ENCODE measurements around the gene SNX15. TPM values are rescaled to one million over a fixed set of nuclear protein-coding genes. Genes with fewer than 3 reads are reported as not detected.

Gene SNX15
- total RNA-seq, 4 donors from 2014 or later: 9.8 to 18.6 (median 13.9) TPM

DNA sequence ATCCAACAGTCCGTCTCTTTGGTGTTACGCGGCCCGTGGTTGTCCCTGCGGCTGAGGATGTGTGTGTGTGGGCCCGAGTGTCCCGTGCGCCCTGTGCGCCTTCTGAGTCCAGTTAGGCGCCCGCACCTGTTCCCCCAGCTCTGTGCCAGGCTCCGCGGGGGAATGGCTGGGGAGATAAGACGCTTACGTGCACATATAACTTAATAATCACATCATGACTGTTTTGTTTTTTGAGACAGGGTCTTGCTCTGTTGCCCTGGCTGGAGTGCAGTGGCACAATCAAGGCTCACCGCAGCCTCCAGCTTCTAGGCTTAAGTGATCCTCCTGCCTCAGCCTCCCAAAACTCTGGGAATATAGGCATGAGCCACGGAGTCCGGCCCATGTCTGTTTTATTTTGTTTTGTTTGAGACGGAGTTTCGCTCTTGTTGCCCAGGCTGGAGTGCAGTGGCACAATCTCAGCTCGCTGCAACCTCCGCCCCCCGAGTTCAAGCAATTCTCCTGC is 12.5 kb upstream of the SNX15 start:
- no peaks in the 10 kb centered on the region for H3K27me3 ChIP-seq
- intact Hi-C loops (cut with DNase I): loop anchor here (5.0 kb wide), 1 partner anchor 162 kb away; no protein-coding TSS in a partner anchor
- TF ChIP-seq POLR2A (IDR thresholded peaks at IDR 0.05): no peak
- no peak for TF ChIP-seq CTCF (IDR thresholded peaks at IDR 0.05)
- no peaks in the 10 kb centered on the region for H3K9me3 ChIP-seq
- DNase-seq: no peak
- WGBS, 2 donors: 38 to 49% methylated on average over 15 to 20 of the region's 23 CpGs
- peak overlapping the region; percentile 98 to 100 (median 99) for H3K27ac ChIP-seq
- peaks cover 17 to 38% (median 19%) of the 10 kb centered on the region in 3 donors for H3K4me1 ChIP-seq
- peak overlapping the region; percentile 73 to 99 (median 96) for H3K4me3 ChIP-seq
- H3K36me3 ChIP-seq: peaks cover 0 to 24% (median 9%) of the 10 kb centered on the region in 3 donors

GRCh38 chr11:65016705-65017104 is 10.5 kb upstream of the SNX15 start:
- Histone ChIP-seq H3K4me3 (no peak overlapping the region), H3K27ac (no peak overlapping the region), H3K9me3 (no peaks in the 10 kb centered on the region), H3K27me3 (no peaks in the 10 kb centered on the region), H3K4me1 (peaks cover 17 to 38% (median 19%) of the 10 kb centered on the region in 3 donors), H3K36me3 (peaks cover 0 to 43% (median 9%) of the 10 kb centered on the region in 3 donors)
- intact Hi-C loops (cut with DNase I): no loop called here
- no peak for DNase-seq
- WGBS, 2 donors: 73 to 74% methylated on average over 4 of the region's 4 CpGs
- TF ChIP-seq CTCF (IDR thresholded peaks at IDR 0.05): no peak
- no peak for TF ChIP-seq POLR2A (IDR thresholded peaks at IDR 0.05)

DNA sequence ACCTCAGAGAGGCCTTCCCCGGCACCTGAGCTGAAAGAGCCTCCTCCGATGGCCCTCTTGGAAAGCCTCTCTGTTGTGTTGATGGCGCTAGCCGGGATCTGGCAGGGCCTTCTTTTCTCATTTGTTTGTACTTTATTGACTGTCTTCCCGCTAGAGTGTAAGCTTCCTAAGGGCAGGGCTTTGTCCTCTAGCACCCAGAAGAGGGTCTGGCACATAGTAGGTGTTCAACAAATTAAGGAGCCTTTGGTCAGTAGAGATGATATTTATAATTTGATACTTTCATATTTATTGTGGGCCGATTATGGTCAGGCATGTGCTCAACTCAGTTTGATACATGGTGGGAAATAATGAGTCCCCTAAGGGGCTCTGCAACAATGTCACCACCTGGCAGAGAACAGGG is 9.3 kb upstream of the SNX15 start:
- TF ChIP-seq CTCF (IDR thresholded peaks at IDR 0.05) (no peak), POLR2A (IDR thresholded peaks at IDR 0.05) (no peak)
- DNase-seq: no peak
- Histone ChIP-seq H3K4me1 (peaks cover 16 to 35% (median 19%) of the 10 kb centered on the region in 3 donors), H3K27me3 (no peaks in the 10 kb centered on the region), H3K4me3 (no peak overlapping the region), H3K9me3 (no peaks in the 10 kb centered on the region), H3K27ac (no peak overlapping the region), H3K36me3 (peaks cover 0 to 51% (median 9%) of the 10 kb centered on the region in 3 donors)
- intact Hi-C loops (cut with DNase I): no loop called here
- WGBS, 2 donors: 93 to 96% methylated on average over 6 of the region's 6 CpGs

DNA sequence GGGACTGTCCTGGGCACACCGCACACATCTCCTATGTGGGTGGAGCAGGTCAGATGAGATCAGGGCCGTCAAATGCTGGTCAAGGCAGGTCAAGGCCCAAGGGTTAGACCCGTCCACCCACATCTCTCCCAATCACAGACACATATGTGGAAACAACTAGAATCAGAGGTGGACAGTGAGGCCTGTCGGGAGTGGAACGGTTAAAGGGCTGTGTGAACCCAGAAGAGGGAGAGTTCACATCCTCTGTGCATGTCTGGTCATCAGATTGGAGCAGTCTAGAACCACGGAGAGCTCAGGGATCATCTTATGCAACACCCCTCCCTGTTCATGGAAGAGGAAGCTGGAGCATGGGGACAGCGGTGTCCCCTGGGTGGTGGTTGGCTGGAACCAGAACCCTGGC is 7.4 kb upstream of the SNX15 start:
- Histone ChIP-seq H3K4me1 (peaks cover 9 to 21% (median 9%) of the 10 kb centered on the region in 3 donors), H3K27me3 (no peaks in the 10 kb centered on the region), H3K27ac (no peak overlapping the region), H3K36me3 (peaks cover 0 to 51% (median 9%) of the 10 kb centered on the region in 3 donors), H3K9me3 (no peaks in the 10 kb centered on the region), H3K4me3 (no peak overlapping the region)
- TF ChIP-seq POLR2A (IDR thresholded peaks at IDR 0.05): no peak
- TF ChIP-seq CTCF (IDR thresholded peaks at IDR 0.05): no peak
- no peak for DNase-seq
- 84 to 86% methylated on average over 6 to 7 of the region's 7 CpGs for WGBS, 2 donors
- intact Hi-C loops (cut with DNase I): no loop called here

GRCh38 chr11:65021003-65021402 is 6.2 kb upstream of the SNX15 start:
- intact Hi-C loops (cut with DNase I): no loop called here
- H3K27ac ChIP-seq: no peak overlapping the region
- H3K4me3 ChIP-seq: no peak overlapping the region
- H3K36me3 ChIP-seq: peaks cover 0 to 51% (median 9%) of the 10 kb centered on the region in 3 donors
- no peak for DNase-seq
- no peaks in the 10 kb centered on the region for H3K9me3 ChIP-seq
- 82 to 100% methylated on average over 2 of the region's 3 CpGs for WGBS, 2 donors
- no peaks in the 10 kb centered on the region for H3K27me3 ChIP-seq
- H3K4me1 ChIP-seq: peaks cover 0 to 9% (median 0%) of the 10 kb centered on the region in 3 donors
- no peak for TF ChIP-seq CTCF (IDR thresholded peaks at IDR 0.05)
